IPS-18c (cell line): Measurements from ENCODE around the gene CLDN6.
A peak's percentile ranks its signal among the peaks of the same experiment; 100 is the strongest.
"Not testable (repeated sequence)": the region's sequence is repeated elsewhere in the genome, so short reads cannot be mapped to it uniquely, and the experiment has no call there.

ENCODE experiments used
- H3K4me3 ChIP-seq: 2 replicates; pipeline ENCODE4 v1.7.0; 2013; ENCODE audit warnings: low read depth, mild to moderate bottlenecking, low read length, moderate library complexity; ENCODE audit not compliant: insufficient read depth
- H3K9me3 ChIP-seq: one replicate; pipeline ENCODE4 v1.6.1; 2013; ENCODE audit warnings: mild to moderate bottlenecking, low read length, moderate library complexity; ENCODE audit not compliant: control insufficient read depth, insufficient read depth

CLDN6 gene

GRCh38 chr16:3054965-3055733, 37.2 kb upstream of the CLDN6 start:
- Histone ChIP-seq H3K4me3 (no peak overlapping the region), H3K9me3 (no peaks in the 10 kb centered on the region)

GRCh38 chr16:3053330-3053710, 35.3 kb upstream of the CLDN6 start:
- not testable (repeated sequence) for H3K9me3 ChIP-seq, H3K4me3 ChIP-seq

- not testable (repeated sequence) for H3K4me3 ChIP-seq, H3K9me3 ChIP-seq
Observed at GRCh38 chr16:3052571-3053329, 34.8 kb upstream of the CLDN6 start.

GRCh38 chr16:3051494-3051893, 33.5 kb upstream of the CLDN6 start:
- Histone ChIP-seq H3K4me3 (no peak overlapping the region), H3K9me3 (no peaks in the 10 kb centered on the region)

- Histone ChIP-seq H3K4me3 (no peak overlapping the region), H3K9me3 (no peaks in the 10 kb centered on the region)
Observed at GRCh38 chr16:3051009-3051408, 33.0 kb upstream of the CLDN6 start.

- no peak overlapping the region for H3K4me3 ChIP-seq
Observed at GRCh38 chr16:3050487-3050886, 32.5 kb upstream of the CLDN6 start.

GRCh38 chr16:3049921-3050481, 32.0 kb upstream of the CLDN6 start:
- Histone ChIP-seq H3K4me3 (no peak overlapping the region), H3K9me3 (no peaks in the 10 kb centered on the region)

More at GRCh38 chr16:3050487-3050886, 32.5 kb upstream of the CLDN6 start:
- no peaks in the 10 kb centered on the region for H3K9me3 ChIP-seq

- Histone ChIP-seq H3K9me3 (no peaks in the 10 kb centered on the region), H3K4me3 (peak overlapping the region; percentile 71)
Observed at GRCh38 chr16:3047387-3047720, 29.4 kb upstream of the CLDN6 start.

GRCh38 chr16:3046641-3047386, 28.8 kb upstream of the CLDN6 start:
- Histone ChIP-seq H3K4me3 (peak overlapping the region; percentile 71), H3K9me3 (no peaks in the 10 kb centered on the region)

- Histone ChIP-seq H3K4me3 (peak within 1 kb of the TSS; percentile 71), H3K9me3 (no peaks in the 10 kb centered on the region)
Observed at GRCh38 chr16:3045758-3046640, 28.0 kb upstream of the CLDN6 start, which contains the start of gene MMP25. Gene MMP25 (plus strand): TSS chr16:3046561. CDS start chr16:3046918, 357 bp downstream.

- H3K4me3 ChIP-seq = no peak overlapping the region
Observed at GRCh38 chr16:3044708-3045107, 26.7 kb upstream of the CLDN6 start.

GRCh38 chr16:3042376-3042775, 24.4 kb upstream of the CLDN6 start:
- H3K4me3 ChIP-seq = no peak overlapping the region
- no peaks in the 10 kb centered on the region for H3K9me3 ChIP-seq

More at GRCh38 chr16:3044708-3045107, 26.7 kb upstream of the CLDN6 start:
- H3K9me3 ChIP-seq = no peaks in the 10 kb centered on the region

- Histone ChIP-seq H3K9me3 (no peaks in the 10 kb centered on the region), H3K4me3 (no peak overlapping the region)
Observed at GRCh38 chr16:3038896-3039295, 20.9 kb upstream of the CLDN6 start.

- no peak overlapping the region for H3K4me3 ChIP-seq
- H3K9me3 ChIP-seq = no peaks in the 10 kb centered on the region
Observed at GRCh38 chr16:3038256-3038655, 20.3 kb upstream of the CLDN6 start.

- peak within 1 kb of the TSS; percentile 59; the same call in 1 of the 2 replicates for H3K4me3 ChIP-seq
- H3K9me3 ChIP-seq = no peaks in the 10 kb centered on the region
Observed at GRCh38 chr16:3036726-3037315, 18.8 kb upstream of the CLDN6 start, which contains the start of gene BICDL2. Gene BICDL2 (minus strand): TSS chr16:3036944. CDS start chr16:3035496, 1,448 bp downstream.
